ENCODE measurements around the gene KRT36.

GRCh38 chr17:41538565-41538991 is 48.9 kb upstream of the KRT36 start:
- TF ChIP-seq CTCF (IDR thresholded peaks at IDR 0.05) = no peak
- TF ChIP-seq POLR2A (IDR thresholded peaks at IDR 0.05) = no peak

Data from adrenal gland (tissue), 5 donors.